OCI-LY1 (cell line): ENCODE data around the gene MPPED1.
A peak's percentile ranks its signal among the peaks of the same experiment; 100 is the strongest.

ENCODE experiments used
- H2AFZ ChIP-seq: fragments of 200-600 bp; sonication (generic), shearing (Covaris generic); 2 replicates; pipeline ENCODE4 v1.6.0; 2014; ENCODE audit warnings: antibody characterized with exemption, mild to moderate bottlenecking, low read length
- H3F3A ChIP-seq: fragments of 200-600 bp; sonication (generic), shearing (Covaris generic); 2 replicates; pipeline ENCODE4 v1.6.0; 2014; ENCODE audit warnings: mild to moderate bottlenecking, antibody characterized with exemption, low read length, moderate library complexity; ENCODE audit not compliant: insufficient read depth
- H3K27ac ChIP-seq: fragments of 200-600 bp; sonication (generic); 2 replicates; pipeline ENCODE4 v1.5.1; 2014; ENCODE audit warnings: low read length, mixed run types, mild to moderate bottlenecking, low read depth; ENCODE audit not compliant: poor library complexity, severe bottlenecking
- H3K27me3 ChIP-seq: fragments of 200-600 bp; sonication (generic); 2 replicates; pipeline ENCODE4 v1.6.0; 2014; ENCODE audit warnings: antibody characterized with exemption, mild to moderate bottlenecking, low read length, moderate library complexity; ENCODE audit not compliant: insufficient read depth
- H3K36me3 ChIP-seq: fragments of 200-600 bp; sonication (generic); 2 replicates; pipeline ENCODE4 v1.6.1; 2014; ENCODE audit warnings: mild to moderate bottlenecking, antibody characterized with exemption, low read length, moderate library complexity, mixed read lengths; ENCODE audit not compliant: insufficient read depth
- H3K4me1 ChIP-seq: fragments of 200-600 bp; sonication (generic); 2 replicates; pipeline ENCODE4 v1.5.1; 2014; ENCODE audit warnings: mild to moderate bottlenecking, low read length, moderate library complexity; ENCODE audit not compliant: insufficient read depth, severe bottlenecking
- H3K4me2 ChIP-seq: fragments of 200-600 bp; sonication (generic), shearing (Covaris generic); 2 replicates; pipeline ENCODE4 v1.6.1; 2014; ENCODE audit warnings: low read length
- H3K4me3 ChIP-seq: fragments of 200-600 bp; sonication (generic); 2 replicates; pipeline ENCODE4 v1.5.1; 2014; ENCODE audit warnings: low read length, low read depth, mild to moderate bottlenecking, mixed read lengths; ENCODE audit not compliant: poor library complexity, severe bottlenecking
- H3K79me2 ChIP-seq: fragments of 200-600 bp; shearing (Covaris generic); 2 replicates; pipeline ENCODE4 v1.6.1; 2016; ENCODE audit warnings: mixed run types, low read length, mixed read lengths; ENCODE audit not compliant: insufficient read depth
- H3K9ac ChIP-seq: fragments of 200-600 bp; sonication (generic), shearing (Covaris generic); 2 replicates; pipeline ENCODE4 v1.6.1; 2014; ENCODE audit warnings: mild to moderate bottlenecking, low read length, mixed read lengths
- H3K9me2 ChIP-seq: fragments of 200-600 bp; sonication (generic), shearing (Covaris generic); 2 replicates; pipeline ENCODE4 v1.6.1; 2014; ENCODE audit warnings: low read depth, mild to moderate bottlenecking, low read length, mixed read lengths
- H3K9me3 ChIP-seq: fragments of 200-600 bp; shearing (Covaris generic); 2 replicates; pipeline ENCODE4 v1.6.1; 2014; ENCODE audit warnings: low read length, mixed read lengths
- H4K20me1 ChIP-seq: fragments of 200-600 bp; sonication (generic), shearing (Covaris generic); 2 replicates; pipeline ENCODE4 v1.6.0; 2016; ENCODE audit warnings: mild to moderate bottlenecking, low read length; ENCODE audit not compliant: insufficient read depth
- EZH2 ChIP-seq: fragments of 200-600 bp; sonication (generic), shearing (Covaris generic); IDR thresholded peaks from 2 replicates; pipeline ENCODE4 v1.8.0; 2017; ENCODE audit warnings: borderline replicate concordance, mixed run types, mild to moderate bottlenecking, antibody characterized with exemption, low read length, moderate library complexity, mixed read lengths
- TF ChIP-seq, protein P1 (sequence below): fragments of 200-600 bp; sonication (generic), shearing (Covaris generic); IDR thresholded peaks from 2 replicates; pipeline ENCODE4 v1.5.1; 2017; ENCODE audit warnings: mild to moderate bottlenecking, antibody characterized with exemption, low read length, moderate library complexity, mixed read lengths

The MPPED1 gene

DNA sequence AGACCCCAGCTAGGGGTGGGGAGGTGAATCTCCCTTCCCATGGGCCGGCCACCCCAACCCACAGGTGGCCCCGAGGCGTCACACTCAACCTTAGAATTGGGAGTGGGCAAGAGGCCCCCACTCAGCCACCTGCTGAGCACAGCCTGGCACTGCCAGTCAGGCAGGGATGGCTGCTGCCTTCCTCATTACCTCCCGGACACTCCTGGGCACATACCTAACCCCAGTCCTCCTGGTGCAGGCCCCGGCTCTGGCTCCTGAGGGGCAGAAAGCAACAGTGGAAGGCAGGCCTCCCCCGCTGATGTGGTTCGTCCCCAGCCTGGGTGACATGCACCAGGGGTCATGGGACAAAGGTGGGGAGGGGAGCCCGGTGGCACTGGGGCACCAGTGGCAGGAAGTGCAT, 103.6 kb downstream of the MPPED1 start:
- no peak overlapping the region for H3K4me2 ChIP-seq
- TF ChIP-seq, protein P1, sequence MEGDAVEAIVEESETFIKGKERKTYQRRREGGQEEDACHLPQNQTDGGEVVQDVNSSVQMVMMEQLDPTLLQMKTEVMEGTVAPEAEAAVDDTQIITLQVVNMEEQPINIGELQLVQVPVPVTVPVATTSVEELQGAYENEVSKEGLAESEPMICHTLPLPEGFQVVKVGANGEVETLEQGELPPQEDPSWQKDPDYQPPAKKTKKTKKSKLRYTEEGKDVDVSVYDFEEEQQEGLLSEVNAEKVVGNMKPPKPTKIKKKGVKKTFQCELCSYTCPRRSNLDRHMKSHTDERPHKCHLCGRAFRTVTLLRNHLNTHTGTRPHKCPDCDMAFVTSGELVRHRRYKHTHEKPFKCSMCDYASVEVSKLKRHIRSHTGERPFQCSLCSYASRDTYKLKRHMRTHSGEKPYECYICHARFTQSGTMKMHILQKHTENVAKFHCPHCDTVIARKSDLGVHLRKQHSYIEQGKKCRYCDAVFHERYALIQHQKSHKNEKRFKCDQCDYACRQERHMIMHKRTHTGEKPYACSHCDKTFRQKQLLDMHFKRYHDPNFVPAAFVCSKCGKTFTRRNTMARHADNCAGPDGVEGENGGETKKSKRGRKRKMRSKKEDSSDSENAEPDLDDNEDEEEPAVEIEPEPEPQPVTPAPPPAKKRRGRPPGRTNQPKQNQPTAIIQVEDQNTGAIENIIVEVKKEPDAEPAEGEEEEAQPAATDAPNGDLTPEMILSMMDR = no peak
- TF ChIP-seq EZH2 = no peak

DNA sequence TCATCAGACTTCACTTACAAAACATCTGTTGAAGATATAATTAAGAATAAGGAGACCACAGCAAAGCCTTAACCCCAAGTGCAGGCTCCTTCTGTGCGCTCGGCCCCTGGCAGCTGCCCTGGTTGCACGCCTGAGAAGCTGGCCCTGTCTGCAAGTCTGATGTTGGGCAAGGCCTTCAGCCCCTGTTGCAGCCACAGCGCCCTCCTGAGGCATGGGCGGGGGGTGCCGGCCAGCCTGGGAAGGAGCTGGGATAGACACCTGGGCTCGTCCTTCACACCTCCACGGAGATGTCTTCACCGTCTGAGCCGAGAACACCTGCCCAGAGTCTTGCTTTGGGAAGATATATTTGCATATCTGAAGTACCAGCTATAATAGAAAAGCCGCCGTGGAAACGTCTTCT, 104.1 kb downstream of the MPPED1 start:
- no peaks in the 10 kb centered on the region for H4K20me1 ChIP-seq
- no peaks in the 10 kb centered on the region for H3K36me3 ChIP-seq
- H3K27me3 ChIP-seq = no peaks in the 10 kb centered on the region
- no peaks in the 10 kb centered on the region for H3F3A ChIP-seq
- no peak overlapping the region for H3K27ac ChIP-seq
- H3K79me2 ChIP-seq = no peaks in the 10 kb centered on the region
- TF ChIP-seq, protein P1 = peak; percentile 21; the same call in 1 of the 2 replicates
- TF ChIP-seq EZH2 = no peak
- no peak overlapping the region for H3K4me3 ChIP-seq
- no peak overlapping the region for H3K9ac ChIP-seq
- no peak overlapping the region for H3K4me2 ChIP-seq
- no peaks in the 10 kb centered on the region for H3K4me1 ChIP-seq
- no peak overlapping the region for H2AFZ ChIP-seq
- H3K9me3 ChIP-seq = no peaks in the 10 kb centered on the region
- no peaks in the 10 kb centered on the region for H3K9me2 ChIP-seq

More for the DNA sequence above, 103.6 kb downstream of the MPPED1 start:
- Histone ChIP-seq H3F3A (no peaks in the 10 kb centered on the region), H3K27me3 (no peaks in the 10 kb centered on the region), H3K27ac (no peak overlapping the region), H3K79me2 (no peaks in the 10 kb centered on the region), H3K36me3 (no peaks in the 10 kb centered on the region), H2AFZ (no peak overlapping the region), H3K9me2 (no peaks in the 10 kb centered on the region), H3K4me1 (no peaks in the 10 kb centered on the region), H3K9me3 (no peaks in the 10 kb centered on the region), H3K4me3 (no peak overlapping the region), H4K20me1 (no peaks in the 10 kb centered on the region), H3K9ac (no peak overlapping the region)

DNA sequence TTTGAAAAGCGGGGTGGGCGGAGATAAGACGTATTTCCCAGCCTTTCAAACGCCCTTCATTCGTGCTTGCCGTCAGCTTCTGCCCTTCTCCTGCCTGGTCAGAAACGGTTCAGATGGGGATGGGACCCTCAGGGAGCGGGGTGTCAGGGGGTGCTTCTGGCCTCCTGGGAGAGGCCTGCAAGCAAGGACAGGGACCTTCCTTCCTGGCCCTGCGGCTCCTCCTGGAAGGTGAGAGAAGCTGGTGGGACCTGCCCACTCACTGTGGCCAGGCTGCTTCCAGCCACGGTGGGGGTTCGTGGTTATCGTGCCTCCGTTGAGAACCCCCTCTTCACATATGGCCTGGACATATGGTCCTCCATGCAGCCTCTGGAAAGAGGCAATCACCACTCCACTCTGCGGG, 104.6 kb downstream of the MPPED1 start:
- Histone ChIP-seq H3K27ac (no peak overlapping the region), H3K27me3 (no peaks in the 10 kb centered on the region), H3K4me3 (no peak overlapping the region), H3K36me3 (no peaks in the 10 kb centered on the region), H3K9me2 (no peaks in the 10 kb centered on the region), H3K9ac (no peak overlapping the region), H2AFZ (no peak overlapping the region), H3K9me3 (no peaks in the 10 kb centered on the region), H3K79me2 (no peaks in the 10 kb centered on the region), H4K20me1 (no peaks in the 10 kb centered on the region), H3K4me2 (no peak overlapping the region), H3K4me1 (no peaks in the 10 kb centered on the region), H3F3A (no peaks in the 10 kb centered on the region)
- TF ChIP-seq, protein P1 = no peak
- TF ChIP-seq EZH2 = no peak
